ENCODE data around the gene POLN. TPM values are rescaled to one million over a fixed set of nuclear protein-coding genes. Genes with fewer than 3 reads are reported as not detected.
A peak's percentile ranks its signal among the peaks of the same experiment; 100 is the strongest.

Gene POLN
- total RNA-seq, 1 donor from 2014 or later = 12.8 TPM

GRCh38 chr4:2087170-2087569, 154.8 kb downstream of the POLN start:
- DNase-seq (ENCODE audit: low spot score) = no peak

GRCh38 chr4:2085496-2085901, 156.4 kb downstream of the POLN start:
- DNase-seq (ENCODE audit: low spot score) = peak; percentile 74

GRCh38 chr4:2084316-2084715, 157.6 kb downstream of the POLN start:
- DNase-seq (ENCODE audit: low spot score) = peak; percentile 77

- peak; percentile 89 for DNase-seq (ENCODE audit: low spot score)
Observed at GRCh38 chr4:2083826-2084160, 158.1 kb downstream of the POLN start.

GRCh38 chr4:2083116-2083825, 158.7 kb downstream of the POLN start:
- DNase-seq (ENCODE audit: low spot score) = peak; percentile 51

GRCh38 chr4:2082627-2083026, 159.3 kb downstream of the POLN start:
- no peak for DNase-seq (ENCODE audit: low spot score)

GRCh38 chr4:2082118-2082517, 159.8 kb downstream of the POLN start:
- peak; percentile 57 for DNase-seq (ENCODE audit: low spot score)

GRCh38 chr4:2081540-2081939, 160.4 kb downstream of the POLN start:
- DNase-seq (ENCODE audit: low spot score) = peak; percentile 82

GRCh38 chr4:2080429-2081300, 161.3 kb downstream of the POLN start:
- DNase-seq (ENCODE audit: low spot score) = peak; percentile 87

- DNase-seq (ENCODE audit: low spot score) = no peak
Observed at GRCh38 chr4:2079926-2080325, 162.0 kb downstream of the POLN start.

GRCh38 chr4:2079006-2079405, 162.9 kb downstream of the POLN start:
- peak; percentile 45 for DNase-seq (ENCODE audit: low spot score)

- no peak for DNase-seq (ENCODE audit: low spot score)
Observed at GRCh38 chr4:2078584-2078983, 163.3 kb downstream of the POLN start.

- no peak for DNase-seq (ENCODE audit: low spot score)
Observed at GRCh38 chr4:2077537-2078460, 164.1 kb downstream of the POLN start.

GRCh38 chr4:2076908-2077536, 164.9 kb downstream of the POLN start:
- no peak for DNase-seq (ENCODE audit: low spot score)

- DNase-seq (ENCODE audit: low spot score) = peak; percentile 84
Observed at GRCh38 chr4:2075987-2076907, 165.7 kb downstream of the POLN start.

GRCh38 chr4:2075171-2075986, 166.5 kb downstream of the POLN start:
- DNase-seq (ENCODE audit: low spot score) = no peak

GRCh38 chr4:2074588-2074987, 167.3 kb downstream of the POLN start:
- DNase-seq (ENCODE audit: low spot score) = no peak

- no peak for DNase-seq (ENCODE audit: low spot score)
Observed at GRCh38 chr4:2073808-2074481, 168.0 kb downstream of the POLN start.
